Panc1 (cell line): ENCODE data around the gene RPL22L1.

Experiments
- POLR2AphosphoS5 ChIP-seq: IDR thresholded peaks from 2 replicates; pipeline ENCODE4 v1.6.1; 2012; ENCODE audit warnings: mild to moderate bottlenecking, low read depth, low read length, moderate library complexity
- TF ChIP-seq, protein P1 (sequence below): fragments of 450-650 bp; IDR thresholded peaks from 2 replicates; pipeline ENCODE4 v1.5.1; 2017; ENCODE audit warnings: mild to moderate bottlenecking

DNA sequence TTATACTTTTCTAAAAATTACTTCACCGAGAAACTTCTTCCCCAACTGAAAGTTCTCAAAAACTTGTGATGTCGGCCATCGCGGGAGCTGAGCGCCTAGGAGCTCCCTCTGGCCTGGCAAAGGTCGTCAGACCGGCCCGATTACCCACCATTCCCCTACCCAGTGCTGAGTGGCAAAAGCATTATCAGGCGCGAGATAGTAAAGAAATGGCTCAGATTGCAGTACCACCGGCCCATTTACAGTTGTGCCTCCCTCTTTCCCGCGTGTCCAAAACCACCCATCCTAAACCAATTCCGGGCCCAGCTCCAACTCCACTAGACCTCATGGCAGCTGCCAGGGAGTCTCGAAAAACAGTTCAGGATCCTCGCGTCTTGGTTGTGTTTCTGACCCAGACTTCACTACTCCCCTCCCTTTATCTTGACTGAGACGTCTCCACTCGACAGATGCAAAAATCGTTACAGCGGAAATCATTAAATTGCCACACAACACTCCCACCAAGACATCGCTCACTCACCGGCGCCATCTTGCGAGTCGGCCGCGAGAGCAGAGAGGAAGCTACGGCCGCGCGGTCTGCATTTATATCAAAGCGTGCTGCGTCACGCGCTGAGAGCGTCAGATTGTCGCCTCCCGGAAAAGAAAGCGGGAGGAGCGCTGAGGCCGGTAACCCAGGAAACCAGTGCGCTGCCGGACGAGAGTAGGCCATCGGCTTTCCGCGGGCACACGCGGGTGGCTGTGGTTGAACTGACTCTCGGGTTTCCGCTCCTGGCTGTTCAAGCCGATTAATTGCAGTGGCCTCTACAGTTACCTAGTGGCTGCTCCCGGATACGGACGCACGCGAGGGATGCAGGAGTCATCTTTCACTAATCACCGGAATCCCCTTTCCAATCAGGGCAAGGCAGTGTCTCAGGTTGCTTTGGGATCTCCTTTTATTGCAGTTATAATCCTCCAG, at the start of gene RPL22L1:
- TF ChIP-seq POLR2AphosphoS5, result peak; percentile 100
- TF ChIP-seq, protein P1, sequence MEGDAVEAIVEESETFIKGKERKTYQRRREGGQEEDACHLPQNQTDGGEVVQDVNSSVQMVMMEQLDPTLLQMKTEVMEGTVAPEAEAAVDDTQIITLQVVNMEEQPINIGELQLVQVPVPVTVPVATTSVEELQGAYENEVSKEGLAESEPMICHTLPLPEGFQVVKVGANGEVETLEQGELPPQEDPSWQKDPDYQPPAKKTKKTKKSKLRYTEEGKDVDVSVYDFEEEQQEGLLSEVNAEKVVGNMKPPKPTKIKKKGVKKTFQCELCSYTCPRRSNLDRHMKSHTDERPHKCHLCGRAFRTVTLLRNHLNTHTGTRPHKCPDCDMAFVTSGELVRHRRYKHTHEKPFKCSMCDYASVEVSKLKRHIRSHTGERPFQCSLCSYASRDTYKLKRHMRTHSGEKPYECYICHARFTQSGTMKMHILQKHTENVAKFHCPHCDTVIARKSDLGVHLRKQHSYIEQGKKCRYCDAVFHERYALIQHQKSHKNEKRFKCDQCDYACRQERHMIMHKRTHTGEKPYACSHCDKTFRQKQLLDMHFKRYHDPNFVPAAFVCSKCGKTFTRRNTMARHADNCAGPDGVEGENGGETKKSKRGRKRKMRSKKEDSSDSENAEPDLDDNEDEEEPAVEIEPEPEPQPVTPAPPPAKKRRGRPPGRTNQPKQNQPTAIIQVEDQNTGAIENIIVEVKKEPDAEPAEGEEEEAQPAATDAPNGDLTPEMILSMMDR, result no peak
